Adrenal gland (tissue), 5 donors: Measurements from ENCODE around the gene TMEM231.
"Not testable (repeated sequence)": the region's sequence is repeated elsewhere in the genome, so short reads cannot be mapped to it uniquely, and the experiment has no call there.

Experiments used
- POLR2A ChIP-seq, 2 donors: fragments of 450-650 bp; IDR thresholded peaks; one replicate each; pipeline ENCODE4 v1.6.1; 2017; ENCODE audit warnings: antibody characterized with exemption in 2 of 2, mild to moderate bottlenecking in 2 of 2, moderate library complexity in 1 of 2
- TF ChIP-seq, protein P1 (sequence below), 6 experiments: fragments of 450-650 bp in 4 of 6; fragments of 200-600 bp in 2 of 6; sonication (generic) in 1 of 6; IDR thresholded peaks; 1 replicate in 5 of 6; 2 replicates in 1 of 6; pipeline versions ENCODE4 v1.5.1 to v1.8.0; 2016 to 2021; ENCODE audit warnings: antibody characterized with exemption in 6 of 6, mild to moderate bottlenecking in 2 of 6, moderate library complexity in 1 of 6
- donor health status: DM: no; HTN: no; CAD: no.

DNA sequence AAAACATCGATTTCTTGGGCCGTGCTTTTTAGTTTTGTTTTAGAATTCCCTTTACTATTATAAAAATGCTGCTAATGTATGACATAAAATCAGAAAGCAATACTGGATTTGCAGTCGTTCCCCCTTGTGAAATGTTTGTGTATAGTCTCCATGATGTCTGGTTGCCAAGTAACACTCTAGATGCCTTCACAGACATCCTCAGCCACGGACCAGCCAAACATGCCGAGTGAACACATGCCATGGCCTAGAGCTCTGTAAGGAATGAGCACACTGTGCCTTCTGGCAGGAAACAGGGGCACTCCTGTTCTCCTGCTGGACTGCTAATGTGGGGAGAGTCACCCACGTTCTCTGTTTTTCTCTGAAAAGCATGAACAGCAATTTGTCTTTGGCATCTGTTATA lies 54.2 kb downstream of the TMEM231 start:
- TF ChIP-seq, protein P1, sequence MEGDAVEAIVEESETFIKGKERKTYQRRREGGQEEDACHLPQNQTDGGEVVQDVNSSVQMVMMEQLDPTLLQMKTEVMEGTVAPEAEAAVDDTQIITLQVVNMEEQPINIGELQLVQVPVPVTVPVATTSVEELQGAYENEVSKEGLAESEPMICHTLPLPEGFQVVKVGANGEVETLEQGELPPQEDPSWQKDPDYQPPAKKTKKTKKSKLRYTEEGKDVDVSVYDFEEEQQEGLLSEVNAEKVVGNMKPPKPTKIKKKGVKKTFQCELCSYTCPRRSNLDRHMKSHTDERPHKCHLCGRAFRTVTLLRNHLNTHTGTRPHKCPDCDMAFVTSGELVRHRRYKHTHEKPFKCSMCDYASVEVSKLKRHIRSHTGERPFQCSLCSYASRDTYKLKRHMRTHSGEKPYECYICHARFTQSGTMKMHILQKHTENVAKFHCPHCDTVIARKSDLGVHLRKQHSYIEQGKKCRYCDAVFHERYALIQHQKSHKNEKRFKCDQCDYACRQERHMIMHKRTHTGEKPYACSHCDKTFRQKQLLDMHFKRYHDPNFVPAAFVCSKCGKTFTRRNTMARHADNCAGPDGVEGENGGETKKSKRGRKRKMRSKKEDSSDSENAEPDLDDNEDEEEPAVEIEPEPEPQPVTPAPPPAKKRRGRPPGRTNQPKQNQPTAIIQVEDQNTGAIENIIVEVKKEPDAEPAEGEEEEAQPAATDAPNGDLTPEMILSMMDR (IDR thresholded peaks at IDR 0.05), result not testable (repeated sequence)
- not testable (repeated sequence) for TF ChIP-seq POLR2A (IDR thresholded peaks at IDR 0.05)
